Muscle layer of duodenum (tissue), 2 donors: ENCODE data around the gene LRRC8C.

Source experiments
- H3K27ac ChIP-seq: one replicate; pipeline ENCODE4 v1.7.0; 2013; ENCODE audit warnings: mild to moderate bottlenecking, low read length
- H3K27me3 ChIP-seq: one replicate; pipeline ENCODE4 v1.7.0; 2013; ENCODE audit warnings: low read depth, mild to moderate bottlenecking, control low read depth, low read length
- H3K36me3 ChIP-seq, 2 donors: one replicate each; pipeline ENCODE4 v1.7.0; 2013; ENCODE audit warnings: low read length in 2 of 2, control low read depth in 1 of 2, mild to moderate bottlenecking in 1 of 2; ENCODE audit not compliant: insufficient read depth in 2 of 2, control insufficient read depth in 1 of 2
- H3K4me1 ChIP-seq, 2 donors: one replicate each; pipeline ENCODE4 v1.7.0; 2013; ENCODE audit warnings: low read length in 2 of 2, mild to moderate bottlenecking in 2 of 2, control low read depth in 1 of 2, moderate library complexity in 1 of 2; ENCODE audit not compliant: insufficient read depth in 2 of 2, control insufficient read depth in 1 of 2
- H3K4me3 ChIP-seq, 2 donors: one replicate each; pipeline ENCODE4 v1.7.0; 2013; ENCODE audit warnings: low read length in 2 of 2, low read depth in 1 of 2, mild to moderate bottlenecking in 1 of 2
- H3K9me3 ChIP-seq, 2 donors: one replicate each; pipeline ENCODE4 v1.7.0; 2013; ENCODE audit warnings: low read length in 2 of 2, control low read depth in 1 of 2, mild to moderate bottlenecking in 1 of 2; ENCODE audit not compliant: control insufficient read depth in 1 of 2
- donor health status: healthy.

LRRC8C gene

DNA sequence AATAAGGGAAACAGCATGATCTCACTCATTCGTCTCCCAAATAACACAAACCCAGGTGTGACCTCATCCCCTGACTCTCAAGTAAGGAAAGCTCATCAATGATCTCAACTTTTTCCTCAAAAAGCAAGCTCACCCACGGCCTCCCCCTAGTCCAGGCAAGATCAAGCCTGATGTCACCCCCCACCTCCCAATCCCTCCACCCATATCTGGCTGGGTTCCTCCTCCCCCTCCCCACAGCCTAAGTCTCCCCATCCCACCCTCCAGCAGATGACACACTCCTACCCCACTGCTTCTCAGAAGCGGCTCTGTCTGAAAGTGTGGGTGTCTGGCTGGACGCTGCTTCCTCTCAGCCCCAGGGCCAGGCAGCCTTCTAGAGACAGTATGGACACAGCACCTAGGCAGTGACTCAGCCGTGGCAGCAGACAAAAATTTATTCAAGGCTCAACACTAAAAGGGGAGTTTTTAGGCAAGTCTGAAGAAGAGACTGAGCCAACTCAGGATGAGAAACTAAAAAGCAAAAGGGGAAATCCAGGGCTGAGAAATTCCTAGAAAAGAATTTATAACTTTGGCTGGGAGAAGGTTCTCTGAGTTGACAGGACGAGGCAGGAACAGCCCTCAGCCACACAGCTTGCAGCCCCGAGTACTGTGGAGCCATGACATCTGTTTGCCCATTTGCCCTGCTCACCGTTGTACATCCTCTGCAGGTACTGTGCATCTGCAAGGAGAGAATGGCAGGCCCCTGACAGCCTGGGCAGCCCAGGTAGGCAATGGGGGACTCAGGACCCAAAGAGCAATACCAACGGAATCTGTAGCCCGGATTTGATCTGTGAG lies 106.3 kb downstream of the LRRC8C start:
- no peaks in the 10 kb centered on the region for H3K9me3 ChIP-seq
- no peak overlapping the region for H3K27ac ChIP-seq
- no peak overlapping the region for H3K4me3 ChIP-seq
- no peaks in the 10 kb centered on the region for H3K27me3 ChIP-seq
- H3K36me3 ChIP-seq: no peaks in the 10 kb centered on the region
- peaks cover 0 to 5% of the 10 kb centered on the region in 2 donors for H3K4me1 ChIP-seq

GRCh38 chr1:89739844-89740216 lies 106.9 kb downstream of the LRRC8C start:
- no peak overlapping the region for H3K27ac ChIP-seq
- H3K4me1 ChIP-seq: peaks cover 0 to 5% of the 10 kb centered on the region in 2 donors
- no peak overlapping the region for H3K4me3 ChIP-seq
- no peaks in the 10 kb centered on the region for H3K36me3 ChIP-seq
- no peaks in the 10 kb centered on the region for H3K9me3 ChIP-seq
- H3K27me3 ChIP-seq: no peaks in the 10 kb centered on the region

GRCh38 chr1:89743788-89744187 lies 110.9 kb downstream of the LRRC8C start:
- Histone ChIP-seq H3K4me1 (no peaks in the 10 kb centered on the region), H3K9me3 (no peaks in the 10 kb centered on the region), H3K4me3 (no peak overlapping the region), H3K27ac (no peak overlapping the region), H3K27me3 (no peaks in the 10 kb centered on the region), H3K36me3 (no peaks in the 10 kb centered on the region)

- H3K4me3 ChIP-seq: no peak overlapping the region
- H3K27me3 ChIP-seq: no peaks in the 10 kb centered on the region
- no peak overlapping the region for H3K27ac ChIP-seq
- no peaks in the 10 kb centered on the region for H3K4me1 ChIP-seq
- no peaks in the 10 kb centered on the region for H3K9me3 ChIP-seq
- no peaks in the 10 kb centered on the region for H3K36me3 ChIP-seq
These were observed 113.7 kb downstream of the LRRC8C start for GRCh38 chr1:89746424-89747149.

DNA sequence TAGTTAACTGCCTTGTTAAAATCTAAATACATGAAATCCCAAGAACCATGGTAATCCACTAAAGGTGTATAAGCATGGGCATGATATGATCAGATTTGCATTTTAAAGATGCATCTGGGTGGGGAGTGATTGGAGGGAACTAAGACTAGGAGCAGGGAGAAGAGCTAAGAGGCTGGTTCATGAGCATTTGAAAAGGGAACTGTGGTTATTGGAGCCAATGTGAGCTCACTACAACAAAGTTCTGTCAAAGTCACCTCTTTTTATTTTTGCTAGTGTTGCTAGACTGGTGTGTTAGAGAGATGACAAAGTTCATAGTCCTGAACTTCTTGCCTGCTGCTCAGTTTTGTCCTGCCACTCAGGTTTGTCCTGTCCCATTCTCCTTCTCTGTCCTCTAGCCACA lies 120.8 kb downstream of the LRRC8C start:
- no peaks in the 10 kb centered on the region for H3K36me3 ChIP-seq
- H3K4me3 ChIP-seq: no peak overlapping the region
- no peaks in the 10 kb centered on the region for H3K9me3 ChIP-seq
- H3K27me3 ChIP-seq: no peaks in the 10 kb centered on the region
- peaks cover 4 to 9% of the 10 kb centered on the region in 2 donors for H3K4me1 ChIP-seq
- no peak overlapping the region for H3K27ac ChIP-seq

- H3K36me3 ChIP-seq: no peaks in the 10 kb centered on the region
- H3K4me1 ChIP-seq: peaks cover 4 to 9% of the 10 kb centered on the region in 2 donors
- no peak overlapping the region for H3K4me3 ChIP-seq
- H3K27ac ChIP-seq: no peak overlapping the region
- H3K27me3 ChIP-seq: no peaks in the 10 kb centered on the region
- no peaks in the 10 kb centered on the region for H3K9me3 ChIP-seq
These were observed 121.6 kb downstream of the LRRC8C start for GRCh38 chr1:89754518-89754917.

DNA sequence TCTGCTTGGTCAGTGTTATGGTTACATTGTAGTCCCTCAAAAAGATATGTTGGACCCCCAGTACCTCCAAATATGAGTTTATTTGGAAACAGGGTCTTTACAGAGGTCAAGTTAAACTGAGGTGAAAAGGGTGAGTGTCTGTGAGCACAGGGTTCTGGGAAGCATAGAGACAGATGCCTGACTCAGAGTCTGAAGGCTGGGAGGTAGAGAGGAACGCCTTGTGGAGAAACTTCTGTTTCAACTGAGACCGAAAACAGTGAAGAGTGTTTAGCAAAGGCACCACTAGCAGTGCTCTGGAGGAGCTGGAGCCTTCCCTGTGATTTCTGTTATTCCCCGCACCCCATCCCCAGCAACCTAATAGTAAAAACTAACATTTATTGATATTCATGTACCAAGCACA lies 122.7 kb downstream of the LRRC8C start:
- Histone ChIP-seq H3K9me3 (no peaks in the 10 kb centered on the region), H3K27ac (no peak overlapping the region), H3K36me3 (no peaks in the 10 kb centered on the region), H3K4me1 (peaks cover 4 to 9% of the 10 kb centered on the region in 2 donors), H3K4me3 (no peak overlapping the region), H3K27me3 (no peaks in the 10 kb centered on the region)

GRCh38 chr1:89757532-89757931 lies 124.6 kb downstream of the LRRC8C start:
- Histone ChIP-seq H3K27ac (no peak overlapping the region), H3K9me3 (no peaks in the 10 kb centered on the region), H3K4me1 (peaks cover 8 to 12% of the 10 kb centered on the region in 2 donors), H3K4me3 (no peak overlapping the region), H3K36me3 (no peaks in the 10 kb centered on the region), H3K27me3 (no peaks in the 10 kb centered on the region)

- Histone ChIP-seq H3K4me1 (peaks cover 9 to 15% of the 10 kb centered on the region in 2 donors), H3K27ac (no peak overlapping the region), H3K27me3 (no peaks in the 10 kb centered on the region), H3K9me3 (no peaks in the 10 kb centered on the region), H3K36me3 (no peaks in the 10 kb centered on the region), H3K4me3 (no peak overlapping the region)
These were observed 125.2 kb downstream of the LRRC8C start for GRCh38 chr1:89758156-89758555.

DNA sequence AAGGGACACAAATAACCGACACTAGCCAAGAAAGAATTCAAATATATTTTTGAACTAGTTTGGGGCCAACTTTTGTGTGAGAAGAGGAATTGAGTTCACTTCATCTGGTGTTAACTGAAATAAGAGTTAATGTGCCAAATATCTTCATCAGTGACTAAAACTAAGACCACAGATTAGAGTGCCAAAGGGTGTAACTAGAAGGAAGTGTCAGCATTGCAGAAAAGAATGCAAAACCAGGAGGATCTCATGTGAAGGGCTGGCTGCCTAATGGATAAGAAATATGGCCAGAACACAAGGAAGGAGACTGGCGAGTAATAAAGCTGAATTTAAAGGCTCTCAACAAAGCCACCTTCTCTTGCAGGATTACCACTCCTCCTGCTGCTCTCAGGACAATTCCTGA lies 126.1 kb downstream of the LRRC8C start:
- Histone ChIP-seq H3K9me3 (no peaks in the 10 kb centered on the region), H3K4me1 (peaks cover 15% of the 10 kb centered on the region in 2 donors), H3K36me3 (no peaks in the 10 kb centered on the region), H3K27me3 (no peaks in the 10 kb centered on the region), H3K4me3 (no peak overlapping the region), H3K27ac (no peak overlapping the region)

DNA sequence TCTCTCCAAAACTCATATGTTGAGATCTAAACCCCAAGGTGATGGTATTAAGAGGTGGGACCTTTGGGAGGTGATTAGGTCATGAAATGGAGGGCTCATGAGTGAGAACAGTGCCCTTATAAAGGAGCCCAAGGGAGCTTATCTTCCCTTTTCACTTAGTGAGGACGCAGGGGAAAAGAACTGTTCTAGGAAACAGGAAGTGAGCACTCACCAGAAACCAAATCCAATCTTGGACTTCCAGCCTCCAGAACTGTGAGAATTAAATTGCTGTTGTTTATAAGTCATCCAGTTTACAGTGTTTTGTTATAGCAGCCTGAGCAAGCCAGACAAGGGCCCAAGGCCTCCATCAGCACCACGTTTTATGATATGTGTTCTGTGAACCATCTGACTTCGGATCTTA lies 127.6 kb downstream of the LRRC8C start:
- Histone ChIP-seq H3K27ac (no peak overlapping the region), H3K36me3 (no peaks in the 10 kb centered on the region), H3K9me3 (no peaks in the 10 kb centered on the region), H3K4me3 (no peak overlapping the region), H3K27me3 (no peaks in the 10 kb centered on the region), H3K4me1 (peaks cover 15% of the 10 kb centered on the region in 2 donors)
